RPMI8226 (cell line): ENCODE results near the gene ABL2.
"Not testable (repeated sequence)": the region's sequence is repeated elsewhere in the genome, so short reads cannot be mapped to it uniquely, and the experiment has no call there.

Source experiments
- DNase-seq: peaks from one replicate; pipeline ENCODE4 v3.0.0-alpha.2; 2015

The ABL2 gene

DNA sequence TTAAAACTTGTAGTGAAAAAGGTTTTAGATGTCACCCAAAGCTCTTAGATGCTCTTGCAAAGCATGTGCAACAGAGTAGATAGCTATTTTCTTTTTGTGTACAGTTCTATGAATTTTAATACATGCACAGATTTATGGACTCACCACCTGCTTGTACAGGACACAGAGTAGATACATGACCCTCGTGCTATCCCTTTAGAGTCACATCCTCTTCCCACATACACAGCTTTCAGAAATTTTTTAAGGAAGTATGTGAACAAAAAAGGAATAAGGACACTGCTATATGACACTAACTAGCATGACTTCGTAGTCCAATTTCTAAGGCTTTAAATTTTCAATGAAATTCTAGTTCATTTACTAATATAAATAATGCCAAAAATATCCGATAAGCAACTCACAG, 60.9 kb downstream of the ABL2 start:
- DNase-seq: no peak

DNA sequence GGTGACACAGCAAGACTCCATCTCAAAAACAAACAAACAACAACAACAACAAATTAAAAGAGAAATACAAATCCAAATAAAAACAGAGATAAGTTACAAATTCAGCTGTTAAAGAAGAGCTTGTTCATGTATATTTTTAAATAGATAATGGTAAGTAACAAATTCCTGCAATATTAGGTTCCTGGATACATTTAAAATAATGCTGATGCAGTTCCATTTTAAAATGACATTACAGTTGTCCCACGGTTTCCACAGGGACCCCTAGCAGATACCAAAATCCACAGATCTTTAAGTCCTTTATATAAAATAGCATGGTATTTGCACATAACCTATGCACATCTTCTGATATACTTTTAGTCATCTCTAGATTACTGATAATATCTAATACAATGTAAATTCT, 61.5 kb downstream of the ABL2 start:
- no peak for DNase-seq

DNA sequence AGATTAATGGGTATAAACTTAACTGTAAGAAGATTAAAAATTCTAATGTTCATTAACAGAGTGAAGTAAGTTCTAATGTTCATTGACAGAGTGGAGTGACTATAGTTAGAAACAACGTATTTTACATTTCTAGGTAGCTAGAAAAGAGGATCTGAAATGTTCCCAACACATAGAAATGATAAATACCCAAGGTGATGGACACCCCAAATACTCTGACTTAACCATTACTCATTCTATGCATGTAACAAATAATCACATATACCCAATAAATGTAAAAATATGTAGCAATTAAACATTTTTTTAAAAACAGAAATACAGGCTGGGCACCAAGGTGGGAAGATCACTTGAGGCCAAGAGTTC, 62.1 kb downstream of the ABL2 start:
- DNase-seq: no peak

- no peak for DNase-seq
Measured at GRCh38 chr1:179166663-179167417, 62.6 kb downstream of the ABL2 start.

DNA sequence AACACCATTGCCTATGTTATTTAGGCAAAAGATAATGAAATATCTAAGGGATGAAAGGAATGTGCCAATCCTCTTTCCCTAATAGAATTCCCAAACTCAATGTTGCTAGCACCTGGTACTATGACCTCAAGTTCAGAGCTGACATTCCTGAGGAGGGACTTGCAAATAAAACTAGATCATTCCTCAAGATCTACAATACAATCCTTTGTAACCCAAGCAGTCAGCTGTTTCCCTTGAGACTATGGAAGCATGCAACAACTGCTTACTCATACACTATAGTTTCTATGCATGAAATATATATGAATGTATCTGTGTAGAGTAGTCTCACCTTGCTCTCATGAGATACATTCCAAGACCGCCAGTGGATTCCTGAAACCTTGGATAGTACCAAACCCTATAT, 65.0 kb downstream of the ABL2 start:
- DNase-seq: no peak

- DNase-seq: no peak
Measured at GRCh38 chr1:179156708-179157107, 72.8 kb downstream of the ABL2 start.

DNA sequence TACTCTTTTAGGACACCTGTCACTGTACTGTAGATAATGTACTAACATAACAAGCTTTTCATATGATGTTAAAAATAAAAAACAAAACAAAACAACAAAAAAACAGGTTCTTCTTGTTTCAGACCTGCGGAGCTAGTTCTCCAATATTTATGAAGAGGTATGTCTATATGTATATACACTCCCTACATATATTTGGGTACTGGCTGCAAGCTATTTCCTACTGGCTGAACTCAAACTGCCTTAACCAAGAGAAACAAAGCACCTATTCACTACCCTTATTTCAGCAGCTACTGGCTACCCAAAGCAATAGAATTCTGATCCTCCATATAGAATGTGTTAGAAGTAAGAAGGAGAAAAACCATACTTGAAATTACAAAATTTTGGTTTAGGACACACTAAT, 73.5 kb downstream of the ABL2 start:
- DNase-seq: no peak

- no peak for DNase-seq
Measured at GRCh38 chr1:179155615-179156014, 73.9 kb downstream of the ABL2 start.

DNA sequence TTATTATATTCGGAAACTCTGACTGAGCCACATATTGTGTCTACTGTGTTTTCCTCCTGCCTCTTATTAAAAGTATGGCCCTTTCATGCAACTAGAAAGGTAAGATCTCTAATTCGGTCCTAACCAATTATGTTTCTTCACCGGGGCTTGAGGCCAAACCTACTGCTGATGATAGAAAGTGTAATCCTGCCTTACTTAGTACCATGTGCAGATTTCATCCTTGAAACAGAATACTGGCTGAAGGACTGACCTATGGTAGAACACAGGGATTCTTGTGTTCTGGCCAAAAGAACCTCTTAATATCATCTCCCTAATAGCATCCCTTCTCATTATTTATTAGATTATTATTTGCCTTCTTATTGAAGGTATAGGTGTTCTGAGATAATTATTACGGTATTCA, 75.0 kb downstream of the ABL2 start:
- DNase-seq: no peak

DNA sequence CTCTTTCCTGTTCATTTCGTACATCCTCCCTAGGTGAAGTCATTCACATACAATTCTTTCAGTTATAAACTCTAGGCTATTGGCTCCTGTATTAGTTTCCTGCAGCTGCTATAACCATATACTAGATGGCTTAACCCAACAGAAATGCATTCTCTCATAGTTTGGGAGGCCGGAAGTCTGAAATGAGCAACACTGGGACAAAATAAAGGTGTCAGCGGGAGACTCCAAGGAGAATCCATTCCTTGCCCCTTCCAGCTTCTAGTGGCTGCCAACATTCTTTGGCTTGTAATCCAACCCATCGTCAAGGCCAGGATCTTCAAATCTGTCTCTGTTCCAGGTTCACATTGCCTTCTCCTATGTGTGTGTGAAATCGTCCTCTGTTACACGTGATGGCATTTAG, 76.3 kb downstream of the ABL2 start:
- DNase-seq: no peak

DNA sequence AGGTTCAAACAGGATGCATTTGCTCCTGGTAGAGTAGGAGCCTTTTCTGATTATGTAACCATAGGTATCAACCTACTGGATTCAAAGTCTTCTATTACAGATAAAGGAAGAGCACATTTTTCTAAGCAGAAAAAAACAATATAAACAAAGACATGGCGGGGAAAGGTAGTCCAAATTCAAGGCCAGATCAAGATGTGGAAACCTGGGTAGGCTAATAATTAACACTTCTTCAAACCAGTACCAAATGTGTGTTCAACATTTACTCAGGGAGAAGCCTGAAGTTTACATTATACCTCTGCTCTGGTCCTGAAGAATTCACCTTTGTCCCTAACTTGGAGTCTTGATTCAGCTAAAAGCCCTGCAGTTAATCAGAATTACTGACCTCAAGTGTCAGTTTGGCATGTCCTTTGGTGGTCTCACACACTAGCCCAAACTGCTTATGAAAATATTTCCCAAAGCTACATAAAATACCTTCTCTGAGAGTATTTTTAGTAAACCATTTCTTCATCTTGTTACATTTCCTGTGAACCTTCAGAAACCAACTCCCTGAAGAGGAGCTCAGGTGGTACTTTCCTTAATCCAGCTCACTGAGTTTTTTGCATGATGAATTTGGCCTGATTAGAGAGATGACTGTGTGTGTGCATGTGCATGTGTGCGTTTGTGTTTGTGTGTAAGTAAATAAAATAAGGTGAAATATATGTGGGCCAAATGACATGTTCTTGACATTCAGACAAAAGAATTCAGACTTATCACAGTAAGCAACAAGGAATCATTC, 77.4 kb downstream of the ABL2 start:
- no peak for DNase-seq

DNA sequence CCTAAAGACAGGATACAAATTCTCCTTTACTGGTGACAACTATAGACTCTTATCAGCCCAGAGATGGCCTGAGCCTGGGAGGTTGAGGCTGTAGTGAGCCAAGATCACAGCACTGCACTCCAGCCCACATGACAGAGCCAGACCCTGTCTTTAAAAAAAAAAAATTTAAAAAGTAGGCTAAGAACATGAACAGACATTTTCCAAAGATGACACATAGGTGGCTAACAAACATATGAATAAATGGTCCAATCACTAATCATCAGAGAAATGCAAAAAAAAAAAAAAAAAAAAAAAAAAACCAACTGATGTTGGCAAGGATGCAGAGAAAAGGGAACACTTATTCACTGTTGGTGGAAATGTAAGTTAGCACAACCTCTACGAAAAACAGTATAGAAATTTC, 82.6 kb downstream of the ABL2 start:
- no peak for DNase-seq

DNA sequence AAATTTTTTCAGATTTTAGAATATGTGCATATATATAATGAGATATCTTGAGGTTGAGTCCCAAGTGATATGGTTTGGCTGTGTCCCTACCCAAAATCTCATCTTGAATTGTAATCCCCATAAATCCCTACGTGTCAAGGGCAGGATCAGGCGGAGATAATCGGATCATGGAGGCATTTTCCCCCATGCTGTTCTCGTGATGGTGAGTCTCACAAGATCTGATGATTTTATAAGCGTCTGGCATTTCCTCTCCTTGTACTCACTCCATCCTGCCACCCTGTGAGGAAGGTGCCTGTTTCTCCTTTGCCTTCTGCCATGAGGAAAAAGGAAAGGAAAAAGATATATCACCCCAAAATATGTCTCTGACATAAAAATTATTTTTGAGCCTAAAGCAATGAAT, 83.0 kb downstream of the ABL2 start:
- DNase-seq: no peak

DNA sequence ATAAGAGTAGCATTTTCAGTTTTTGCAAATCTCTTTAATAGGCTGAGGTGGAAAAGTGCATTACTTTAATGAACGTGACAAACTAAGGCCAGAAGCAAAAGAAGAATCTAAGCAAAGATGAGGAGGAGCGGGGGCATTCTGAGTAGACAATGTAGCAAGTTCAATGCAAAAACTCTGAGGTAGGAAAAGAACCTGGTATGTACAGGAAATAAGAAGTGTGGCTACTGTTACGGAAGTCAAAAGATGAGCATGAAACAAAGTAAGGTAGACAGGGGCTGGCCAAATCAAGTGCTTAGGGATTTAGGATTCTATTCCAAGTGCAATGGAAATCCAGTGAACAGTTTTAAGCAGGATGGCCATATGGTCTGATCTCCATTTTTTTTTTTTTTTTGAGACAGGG, 84.0 kb downstream of the ABL2 start:
- no peak for DNase-seq

DNA sequence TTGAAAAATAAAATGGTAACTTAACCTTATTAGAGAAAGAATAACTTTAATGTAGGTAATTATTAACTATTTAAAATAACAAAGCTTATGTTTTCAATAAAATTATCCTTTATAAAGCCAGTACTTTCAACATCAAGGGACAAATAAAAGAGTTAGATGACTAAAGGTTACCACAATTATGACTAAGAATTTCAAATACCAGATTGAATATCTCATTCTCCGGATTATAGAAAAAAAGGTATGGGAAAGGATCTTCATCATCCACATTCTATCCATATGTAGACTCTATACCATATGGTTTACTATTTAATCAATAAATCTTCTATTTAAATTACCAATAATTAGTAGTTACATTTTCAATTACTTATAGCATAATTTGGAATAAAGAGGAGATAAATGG, 84.9 kb downstream of the ABL2 start:
- DNase-seq: no peak

DNA sequence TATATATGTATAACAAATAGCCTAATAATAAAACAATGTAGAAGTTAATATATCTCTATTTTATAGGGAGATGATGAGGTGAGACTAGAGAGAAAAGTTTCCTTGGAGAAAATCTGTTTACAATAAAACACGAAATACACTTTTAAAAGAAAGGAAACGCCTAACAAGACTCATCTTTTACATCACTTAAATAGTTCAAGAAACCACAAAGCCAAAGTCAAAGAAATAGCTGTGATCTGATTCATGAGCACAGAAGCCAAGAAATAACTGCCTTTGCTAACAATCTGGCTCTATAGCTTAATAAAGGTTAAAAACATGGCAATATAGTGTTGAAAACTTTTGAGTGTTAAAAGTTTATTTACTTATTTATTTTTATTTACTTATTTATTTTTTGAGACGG, 86.2 kb downstream of the ABL2 start:
- DNase-seq: no peak

DNA sequence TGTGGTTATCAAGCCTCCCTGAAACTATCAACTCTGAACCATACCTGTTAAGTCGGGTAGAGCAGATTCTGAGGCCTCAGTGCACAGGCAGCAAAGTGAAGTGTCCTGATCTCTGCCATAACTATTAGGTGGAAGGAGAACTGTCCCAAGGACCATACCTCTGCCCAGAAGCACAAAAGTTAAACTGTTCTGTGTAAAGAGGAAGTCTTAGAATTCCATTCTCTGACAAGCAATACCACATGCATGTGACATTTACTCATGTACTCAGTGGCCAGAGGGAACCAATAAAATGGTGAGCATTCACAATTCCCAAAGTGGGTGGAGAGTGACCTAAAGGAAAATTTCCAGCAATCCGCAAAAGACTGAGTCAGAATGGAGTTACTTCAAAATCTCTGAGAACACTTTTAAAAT, 86.6 kb downstream of the ABL2 start:
- DNase-seq: no peak

GRCh38 chr1:179141592-179142251, 87.8 kb downstream of the ABL2 start:
- no peak for DNase-seq

DNA sequence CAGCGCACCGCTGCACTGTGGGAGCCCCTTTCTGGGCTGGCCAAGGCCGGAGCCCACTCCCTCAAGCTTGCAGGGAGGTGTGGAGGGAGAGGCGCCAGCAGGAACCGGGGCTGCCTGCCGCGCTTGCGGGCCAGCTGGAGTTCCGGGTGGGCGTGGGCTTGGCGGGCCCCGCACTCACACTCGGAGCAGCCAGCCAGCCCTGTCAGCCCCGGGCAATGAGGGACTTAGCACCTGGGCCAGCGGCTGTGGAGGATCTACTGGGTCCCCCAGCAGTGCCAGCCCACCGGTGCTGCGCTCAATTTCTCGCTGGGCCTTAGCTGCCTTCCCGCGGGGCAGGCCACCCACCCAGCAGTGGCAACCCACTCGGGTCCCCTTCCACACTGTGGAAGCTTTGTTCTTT, 90.7 kb downstream of the ABL2 start:
- DNase-seq: not testable (repeated sequence)

DNA sequence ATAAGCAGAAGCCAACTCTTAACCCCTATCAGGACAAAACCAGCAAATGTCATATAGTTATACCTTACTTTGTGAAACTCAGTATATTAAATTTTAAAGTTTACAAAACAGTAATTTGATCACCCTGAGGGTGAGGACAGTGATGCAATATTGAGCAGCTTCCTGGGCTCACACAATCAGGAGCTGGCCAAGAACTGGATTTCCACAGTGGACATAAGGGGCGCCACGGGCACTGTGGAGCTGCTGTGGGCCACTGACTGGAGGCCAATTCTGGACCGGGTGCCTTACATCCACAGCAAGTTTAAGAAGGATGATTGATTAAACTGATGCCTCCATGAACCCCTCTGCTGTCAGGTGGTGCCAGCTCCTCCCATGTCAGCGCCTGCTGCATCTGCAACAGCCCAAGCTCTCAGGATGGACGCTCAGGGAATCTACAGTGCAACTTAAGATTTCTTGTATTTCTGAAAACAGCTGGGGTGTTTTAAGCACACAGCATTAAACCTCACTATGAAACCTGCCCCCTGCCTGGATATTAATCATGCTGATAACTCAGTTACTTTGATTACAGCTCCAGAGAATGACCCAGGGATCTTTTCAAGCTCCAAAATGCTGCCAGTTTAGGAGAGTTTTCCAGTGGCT, 91.7 kb downstream of the ABL2 start:
- DNase-seq: no peak

- not testable (repeated sequence) for DNase-seq
Measured at GRCh38 chr1:179135707-179136106, 93.8 kb downstream of the ABL2 start.

DNA sequence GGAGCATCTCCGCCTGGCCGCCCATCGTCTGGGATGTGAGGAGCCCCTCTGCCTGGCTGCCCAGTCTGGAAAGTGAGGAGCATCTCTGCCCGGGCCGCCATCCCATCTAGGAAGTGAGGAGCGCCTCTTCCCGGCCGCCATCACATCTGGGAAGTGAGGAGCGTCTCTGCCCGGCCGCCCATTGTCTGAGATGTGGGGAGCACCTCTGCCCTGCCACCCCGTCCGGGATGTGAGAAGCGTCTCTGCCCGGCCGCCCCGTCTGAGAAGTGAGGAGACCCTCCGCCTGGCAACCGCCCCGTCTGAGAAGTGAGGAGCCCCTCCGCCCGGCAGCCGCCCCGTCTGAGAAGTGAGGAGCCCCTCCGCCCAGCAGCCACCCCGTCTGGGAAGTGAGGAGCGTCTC, 94.3 kb downstream of the ABL2 start:
- not testable (repeated sequence) for DNase-seq

- peak; percentile 66 for DNase-seq
Measured at GRCh38 chr1:179129702-179130473, 99.6 kb downstream of the ABL2 start.
